ENCODE results near the gene ATP8B3. TPM values are rescaled to one million over a fixed set of nuclear protein-coding genes. Genes with fewer than 3 reads are reported as not detected.
A peak's percentile ranks its signal among the peaks of the same experiment; 100 is the strongest.

ATP8B3 gene
- total and polyA plus RNA-seq, 2 of the 13 experiments (the other 11 are each of a cell fraction or from before 2014, with no cell fraction given) = 2.6 to 5.9 TPM

DNA sequence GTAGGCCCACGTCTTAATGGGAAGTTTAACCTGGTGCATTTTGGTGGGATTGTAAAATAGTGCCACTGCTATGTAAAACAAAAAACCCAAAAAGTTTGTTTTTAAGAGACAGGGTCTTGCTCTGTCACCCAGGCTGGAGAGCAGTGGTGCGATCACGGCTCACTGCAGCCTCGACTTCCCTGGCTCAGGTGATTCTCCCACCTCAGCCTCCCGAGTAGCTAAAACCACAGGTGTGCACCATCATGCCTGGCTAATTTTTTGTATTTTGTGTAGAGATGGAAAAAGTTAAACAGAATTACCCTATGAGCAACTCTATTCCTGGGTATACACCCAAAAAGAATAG, 37.0 kb upstream of the ATP8B3 start:
- no TSS peak for BruUV-seq (replicated peaks)
- in situ Hi-C loops (cut with HindIII; ENCODE audit: extremely low pct_ligation_motif_present, low pct_unique_long_range_greater_than_20kb) (no loop called here), intact Hi-C loops (cut with micrococcal nuclease; ENCODE audit: unreplicated experiment) (no loop called here)
- Histone ChIP-seq H3K9me3 (ENCODE audit: low read length) (no peaks in the 10 kb centered on the region), H3K79me2 (ENCODE audit: insufficient read depth, low read length) (peaks cover 39% of the 10 kb centered on the region), H3K36me3 (replicated peaks in 1 of 2; ENCODE audit: control insufficient read depth in 1 of 2, insufficient read depth in 2 of 2, low read length in 2 of 2) (peaks cover 2 to 15% of the 10 kb centered on the region in 2 experiments; a peak in 2 of 5 replicates), H3K9ac (ENCODE audit: insufficient read depth, low read depth, low read length) (peak overlapping the region; percentile 100; the same call in 1 of the 2 replicates), H4K20me1 (ENCODE audit: insufficient read depth, low read length) (peaks cover 17% of the 10 kb centered on the region), H2AFZ (ENCODE audit: low read length) (no peak overlapping the region), H3K27me3 (ENCODE audit: control insufficient read depth in 1 of 2, insufficient read depth in 2 of 2, low read length in 2 of 2) (no peaks in the 10 kb centered on the region; a peak in 1 of 5 replicates), H3K4me1 (ENCODE audit: insufficient read depth, low read length) (peaks cover 33% of the 10 kb centered on the region), H3K27ac (ENCODE audit: extremely low read length, insufficient read depth, low read length) (peak overlapping the region; percentile 99), H3K4me2 (ENCODE audit: low read depth, low read length) (peak overlapping the region; percentile 99), H3K4me3 (replicated peaks in 1 of 3; ENCODE audit: insufficient read depth in 1 of 3, low read depth in 2 of 3, low read length in 3 of 3) (no peak overlapping the region; a peak in 1 of 6 replicates)
- no peak for TF ChIP-seq SP4 (CRISPR knock-in tag; IDR thresholded peaks at IDR 0.05)
- TF ChIP-seq HNRNPK (IDR thresholded peaks at IDR 0.05; ENCODE audit: low read depth, low read length, poor library complexity, severe bottlenecking) = no peak
- TF ChIP-seq ZNF652 (CRISPR knock-in tag; IDR thresholded peaks at IDR 0.05; ENCODE audit: borderline replicate concordance, low read depth) = no peak
- no peak for TF ChIP-seq ZNF264 (CRISPR knock-in tag; IDR thresholded peaks at IDR 0.05)
- TF ChIP-seq MIXL1 (CRISPR knock-in tag; IDR thresholded peaks at IDR 0.05) = no peak
- TF ChIP-seq ERF (CRISPR knock-in tag; IDR thresholded peaks at IDR 0.05) = no peak
- no peak for TF ChIP-seq CC2D1A (CRISPR knock-in tag; IDR thresholded peaks at IDR 0.05)
- TF ChIP-seq, protein P1, sequence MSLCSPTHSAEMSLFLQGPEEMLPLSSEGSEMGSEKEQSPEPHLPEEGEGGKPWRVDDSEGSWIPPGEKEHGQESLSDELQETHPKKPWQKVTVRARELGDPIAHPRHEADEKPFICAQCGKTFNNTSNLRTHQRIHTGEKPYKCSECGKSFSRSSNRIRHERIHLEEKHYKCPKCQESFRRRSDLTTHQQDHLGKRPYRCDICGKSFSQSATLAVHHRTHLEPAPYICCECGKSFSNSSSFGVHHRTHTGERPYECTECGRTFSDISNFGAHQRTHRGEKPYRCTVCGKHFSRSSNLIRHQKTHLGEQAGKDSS (CRISPR knock-in tag; IDR thresholded peaks at IDR 0.05; ENCODE audit: borderline replicate concordance, low read depth) = no peak
- no peak for TF ChIP-seq SOX5 (CRISPR knock-in tag; IDR thresholded peaks at IDR 0.05; ENCODE audit: borderline replicate concordance)
- TF ChIP-seq NFRKB (IDR thresholded peaks at IDR 0.05) = no peak
- no peak for TF ChIP-seq PPARG (CRISPR knock-in tag; conservative IDR thresholded peaks at IDR 0.05)
- no peak for TF ChIP-seq SKIL (CRISPR knock-in tag; IDR thresholded peaks at IDR 0.05; ENCODE audit: borderline replicate concordance)
- 67% methylated on average over 5 of the region's 5 CpGs for WGBS (ENCODE audit: low lambda C conversion rate)
- ATAC-seq (no peak), FAIRE-seq (no peak), DNase-seq (ENCODE audit: low spot score) (no peak)
- CTCF ChIA-PET (ENCODE audit: low intra/inter-chr PET ratio, low total read pairs) = interaction anchor here (1.3 to 2.4 kb wide), 2 partner anchors 12 to 16 kb away, joined by 3 to 13 read pairs; no protein-coding TSS in a partner anchor
- POLR2A ChIA-PET = no interaction called here
